Vagina (tissue), 2 donors: Measurements from ENCODE around the gene TRMU.

Source experiments
- CTCF ChIP-seq, 3 experiments: fragments of 450-650 bp in 2 of 3; fragments of 200-600 bp in 1 of 3; sonication (generic) in 1 of 3; IDR thresholded peaks; one replicate each; pipeline ENCODE4 v1.5.1; 2017 to 2019; ENCODE audit warnings: antibody characterized with exemption in 3 of 3, mild to moderate bottlenecking in 2 of 3, moderate library complexity in 2 of 3
- POLR2AphosphoS5 ChIP-seq, 2 donors: sonication (generic); formaldehyde crosslinking; IDR thresholded peaks; one replicate each; pipeline ENCODE4 v1.9.0; 2017; ENCODE audit warnings: antibody characterized with exemption in 2 of 2, mild to moderate bottlenecking in 2 of 2, low read depth in 1 of 2; ENCODE audit not compliant: insufficient read depth in 1 of 2

GRCh38 chr22:46351131-46351735, 15.7 kb downstream of the TRMU start:
- TF ChIP-seq CTCF (IDR thresholded peaks at IDR 0.05) (no peak), POLR2AphosphoS5 (IDR thresholded peaks at IDR 0.05; ENCODE audit: insufficient read depth in 1 of 2, low read depth in 1 of 2) (no peak)
